HG02981 (cell line): Measurements from ENCODE around the gene TULP4.

ENCODE experiments used
- ATAC-seq: cut with Tn5 transposase; IDR thresholded peaks from one replicate; pipeline ENCODE4 v1.9.1; 2021; ENCODE audit warnings: mild to moderate bottlenecking, moderate library complexity; ENCODE audit not compliant: unreplicated experiment

Gene TULP4, protein sequence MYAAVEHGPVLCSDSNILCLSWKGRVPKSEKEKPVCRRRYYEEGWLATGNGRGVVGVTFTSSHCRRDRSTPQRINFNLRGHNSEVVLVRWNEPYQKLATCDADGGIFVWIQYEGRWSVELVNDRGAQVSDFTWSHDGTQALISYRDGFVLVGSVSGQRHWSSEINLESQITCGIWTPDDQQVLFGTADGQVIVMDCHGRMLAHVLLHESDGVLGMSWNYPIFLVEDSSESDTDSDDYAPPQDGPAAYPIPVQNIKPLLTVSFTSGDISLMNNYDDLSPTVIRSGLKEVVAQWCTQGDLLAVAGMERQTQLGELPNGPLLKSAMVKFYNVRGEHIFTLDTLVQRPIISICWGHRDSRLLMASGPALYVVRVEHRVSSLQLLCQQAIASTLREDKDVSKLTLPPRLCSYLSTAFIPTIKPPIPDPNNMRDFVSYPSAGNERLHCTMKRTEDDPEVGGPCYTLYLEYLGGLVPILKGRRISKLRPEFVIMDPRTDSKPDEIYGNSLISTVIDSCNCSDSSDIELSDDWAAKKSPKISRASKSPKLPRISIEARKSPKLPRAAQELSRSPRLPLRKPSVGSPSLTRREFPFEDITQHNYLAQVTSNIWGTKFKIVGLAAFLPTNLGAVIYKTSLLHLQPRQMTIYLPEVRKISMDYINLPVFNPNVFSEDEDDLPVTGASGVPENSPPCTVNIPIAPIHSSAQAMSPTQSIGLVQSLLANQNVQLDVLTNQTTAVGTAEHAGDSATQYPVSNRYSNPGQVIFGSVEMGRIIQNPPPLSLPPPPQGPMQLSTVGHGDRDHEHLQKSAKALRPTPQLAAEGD (N-terminal part only)

DNA sequence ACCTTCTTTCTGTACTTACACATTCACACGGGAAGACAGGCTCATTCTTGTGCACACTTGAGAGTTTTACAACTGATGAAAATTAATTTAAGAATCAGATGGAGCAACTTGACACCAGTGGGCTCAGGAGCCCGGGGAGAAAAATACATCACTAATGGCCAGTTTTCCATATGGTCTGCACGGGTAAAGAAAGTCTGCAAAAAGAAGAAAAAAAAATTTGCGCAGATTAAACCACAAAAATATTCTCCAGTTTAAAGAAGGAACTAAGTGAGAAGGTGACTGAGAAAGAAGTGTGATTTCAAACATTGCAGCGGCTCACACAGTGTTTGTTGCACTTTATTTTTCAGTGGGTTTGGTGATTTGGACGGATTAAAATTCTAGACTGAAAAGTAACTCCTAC is at the start of gene TULP4:
TSS of gene TULP4 (plus strand) at position 301 of the 400 bp plus-strand sequence. CDS start 1,552 bp downstream, outside the sequence.
- ATAC-seq: no peak

DNA sequence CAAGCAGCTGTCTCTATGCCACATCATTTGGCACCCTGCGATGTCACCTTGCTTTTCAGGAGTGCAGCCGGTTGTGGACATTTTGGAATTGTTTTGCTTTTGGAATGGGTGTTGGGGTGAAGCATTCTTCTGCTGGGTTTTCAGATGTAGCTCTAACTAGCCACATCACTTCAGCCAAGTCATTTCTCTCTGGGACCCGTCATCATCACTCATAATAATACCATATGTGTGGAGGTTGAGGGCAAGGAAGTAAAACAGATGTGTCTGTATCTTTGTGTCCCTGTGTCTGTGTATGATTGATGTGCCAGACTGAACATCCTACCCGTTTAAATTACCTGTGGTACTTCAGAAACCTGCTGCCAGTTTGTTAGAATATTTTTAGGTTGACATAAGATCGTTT is 49.5 kb upstream of the TULP4 start:
- no peak for ATAC-seq

DNA sequence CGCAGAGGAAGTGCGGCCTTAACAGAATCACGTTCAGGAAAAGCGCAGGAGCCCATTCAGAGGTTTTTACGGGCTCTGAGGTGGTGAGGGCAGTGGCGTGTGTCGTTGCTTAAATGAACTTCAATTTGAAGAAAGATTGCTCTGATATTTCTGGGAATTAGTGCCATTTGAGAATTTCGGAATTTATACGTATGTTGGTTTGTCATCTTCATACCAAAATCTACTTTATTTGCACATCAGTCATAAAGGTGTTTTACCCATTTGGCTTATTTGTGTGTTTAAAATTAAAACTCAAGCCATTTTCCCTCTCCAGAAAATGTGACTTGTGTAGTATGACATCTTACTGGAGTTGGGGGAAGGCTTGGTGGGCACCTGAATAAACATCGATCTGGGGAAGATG is 48.1 kb upstream of the TULP4 start:
- no peak for ATAC-seq

DNA sequence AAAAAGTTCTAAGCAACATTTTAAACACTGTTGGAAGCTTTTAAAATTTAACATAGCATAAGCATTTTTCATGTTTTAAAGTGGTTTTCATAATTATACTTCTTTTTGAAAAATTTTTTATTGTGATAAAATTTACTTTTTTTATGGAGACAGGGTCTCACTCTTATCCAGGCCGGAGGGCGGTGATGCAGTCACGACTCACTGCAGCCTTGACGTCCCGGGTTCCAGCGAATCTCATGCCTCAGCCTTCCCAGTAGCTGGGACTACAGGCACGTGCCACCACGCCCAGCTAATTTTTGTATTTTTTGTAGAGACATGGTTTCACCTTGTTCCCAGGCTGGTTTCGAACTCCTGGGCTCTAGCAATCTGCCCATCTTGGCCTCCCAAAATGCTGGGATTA is 46.1 kb upstream of the TULP4 start:
- no peak for ATAC-seq

DNA sequence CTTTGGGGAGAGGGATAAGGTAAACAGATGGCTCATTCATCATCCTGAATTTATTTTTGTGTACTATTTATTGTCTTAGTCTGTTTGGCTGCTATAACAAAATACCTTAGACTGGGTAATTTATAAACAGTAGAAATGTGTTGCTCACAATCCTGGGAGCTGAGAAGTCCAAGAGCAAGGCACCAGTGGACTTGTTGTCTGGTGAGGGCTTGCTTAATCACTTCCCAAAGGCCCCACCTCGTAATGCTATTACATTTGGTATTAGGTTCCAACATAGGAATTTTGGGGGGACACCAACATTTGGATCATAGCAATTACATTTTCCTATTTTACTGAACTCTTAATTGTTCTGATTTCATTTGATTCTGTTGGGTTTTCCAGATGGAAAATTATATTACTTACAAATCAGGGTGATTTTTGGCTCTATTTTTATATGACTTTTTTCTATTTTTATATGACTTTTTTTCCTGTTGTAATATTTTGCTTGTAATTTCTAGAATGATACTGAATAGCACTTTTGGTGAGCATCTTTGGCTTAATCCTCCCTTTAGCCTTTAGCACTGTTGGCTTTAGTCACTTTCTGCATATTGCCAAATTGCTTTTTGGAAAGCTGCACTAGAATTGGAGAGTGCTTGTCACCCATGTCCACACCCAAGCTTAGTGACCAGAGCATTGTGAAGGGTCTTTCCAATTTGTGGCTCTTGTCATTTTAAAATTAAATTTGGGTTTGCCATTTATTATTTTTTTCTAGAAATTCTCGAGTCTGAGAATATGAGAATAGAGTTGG is 43.7 kb upstream of the TULP4 start:
- ATAC-seq: no peak

DNA sequence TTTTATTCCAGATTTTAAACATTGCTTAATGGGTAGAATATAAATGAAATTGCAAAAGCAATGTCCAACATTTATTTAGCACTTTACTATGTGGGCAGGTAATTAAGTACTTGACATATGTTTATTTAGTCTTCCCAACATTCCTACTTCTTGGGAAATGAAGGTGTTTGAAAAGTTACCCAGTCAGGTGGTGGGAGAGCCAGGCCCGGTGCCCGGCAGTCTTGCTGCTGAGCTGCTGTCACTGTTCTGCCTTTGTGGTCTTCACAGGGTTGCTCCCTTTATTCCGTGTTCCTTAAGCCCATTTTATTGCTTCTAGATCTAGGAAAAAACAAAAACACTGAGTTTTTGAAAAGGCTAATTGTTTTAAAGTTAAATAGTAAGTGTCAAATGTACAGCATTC is 42.6 kb upstream of the TULP4 start:
- no peak for ATAC-seq

DNA sequence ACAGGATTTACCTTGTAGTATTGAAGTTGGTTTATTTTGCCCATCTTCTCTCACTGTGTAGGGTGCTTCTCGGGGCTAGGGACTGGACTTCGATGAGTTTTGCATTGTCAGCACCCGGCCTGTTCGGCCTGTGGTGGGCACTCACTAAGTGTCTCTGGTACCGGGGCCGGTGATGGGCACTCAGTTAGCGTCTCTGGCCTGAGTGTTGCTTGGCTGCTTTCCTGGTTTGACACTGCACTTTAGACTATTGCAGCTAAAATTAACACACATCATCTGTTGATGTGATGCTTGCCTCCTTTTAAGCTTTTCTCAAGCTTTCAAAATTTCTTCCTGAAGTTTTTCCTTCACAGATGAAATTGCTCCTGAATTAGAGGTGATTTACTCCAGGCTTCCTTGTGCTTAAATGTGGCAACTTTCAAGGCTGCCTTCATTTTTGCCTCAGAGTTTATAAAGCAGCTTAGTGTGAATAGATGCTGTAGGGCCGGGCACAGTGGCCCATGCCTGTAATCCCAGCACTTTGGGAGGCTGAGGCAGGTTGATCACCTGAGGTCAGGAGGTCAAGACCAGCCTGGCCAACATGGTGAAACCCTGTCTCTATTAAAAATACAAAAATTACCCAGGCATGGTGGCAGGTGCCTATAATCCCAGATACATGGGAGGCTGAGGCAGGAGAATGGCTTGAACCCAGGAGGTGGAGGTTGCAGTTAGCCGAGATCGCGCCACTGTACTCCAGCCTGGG is 41.7 kb upstream of the TULP4 start:
- no peak for ATAC-seq

DNA sequence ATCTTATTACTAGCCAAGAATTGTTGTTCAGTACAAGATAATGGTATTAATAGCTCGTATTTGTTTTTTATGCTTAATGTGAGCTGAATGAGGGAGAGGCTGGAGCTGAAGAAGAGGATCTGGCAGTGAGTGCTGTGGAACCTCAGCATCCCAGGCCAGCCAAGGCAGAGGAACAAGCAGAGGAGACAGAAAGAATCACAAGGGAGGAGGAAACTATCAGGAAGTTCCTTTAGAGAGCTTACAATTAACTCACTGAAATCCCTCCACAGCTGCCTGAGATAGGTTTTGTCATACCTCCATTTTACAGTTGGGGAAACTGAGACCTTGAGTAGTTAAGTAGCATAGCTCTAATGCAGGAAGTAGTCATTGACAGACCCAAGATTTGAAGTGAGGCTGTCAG is 39.9 kb upstream of the TULP4 start:
- no peak for ATAC-seq

DNA sequence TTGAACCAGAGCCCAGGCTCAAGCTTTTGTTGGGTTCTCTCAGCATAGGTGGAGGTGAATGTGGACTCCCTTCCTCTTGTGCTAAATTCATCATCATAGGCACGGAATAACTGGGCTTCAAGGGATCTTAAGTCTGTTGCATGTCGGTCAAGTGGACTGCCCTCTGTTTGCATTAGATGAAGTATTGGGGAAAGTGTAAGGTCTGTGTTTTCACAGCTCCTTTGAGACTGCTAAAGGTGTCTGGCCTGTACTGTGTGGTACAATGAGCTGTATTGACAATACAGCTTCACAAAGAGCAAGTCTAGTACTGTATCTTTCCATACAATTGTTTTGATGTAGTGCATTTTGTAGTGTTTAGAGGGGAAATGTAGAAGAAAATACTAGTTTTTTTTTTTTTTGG is 34.3 kb upstream of the TULP4 start:
- ATAC-seq: no peak

DNA sequence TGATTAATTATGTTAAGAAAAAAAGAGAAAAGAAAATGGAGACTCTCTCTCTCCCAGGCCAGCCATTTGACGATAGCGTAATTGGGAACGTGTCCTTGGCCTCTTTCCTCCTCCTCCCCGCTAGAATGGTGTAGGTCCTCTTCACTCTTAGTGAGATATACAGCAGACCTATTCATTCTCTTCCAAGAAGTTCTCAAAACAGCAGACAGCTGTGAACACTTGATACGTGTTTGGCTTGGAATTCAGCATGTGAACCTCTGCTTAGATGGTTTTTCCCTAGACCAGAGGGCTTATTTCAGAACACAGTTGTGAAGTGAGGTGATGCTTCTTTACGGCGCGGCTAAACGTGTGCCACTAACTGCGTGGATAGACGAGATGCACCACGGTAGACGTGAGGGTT is 32.6 kb upstream of the TULP4 start:
- ATAC-seq: no peak

DNA sequence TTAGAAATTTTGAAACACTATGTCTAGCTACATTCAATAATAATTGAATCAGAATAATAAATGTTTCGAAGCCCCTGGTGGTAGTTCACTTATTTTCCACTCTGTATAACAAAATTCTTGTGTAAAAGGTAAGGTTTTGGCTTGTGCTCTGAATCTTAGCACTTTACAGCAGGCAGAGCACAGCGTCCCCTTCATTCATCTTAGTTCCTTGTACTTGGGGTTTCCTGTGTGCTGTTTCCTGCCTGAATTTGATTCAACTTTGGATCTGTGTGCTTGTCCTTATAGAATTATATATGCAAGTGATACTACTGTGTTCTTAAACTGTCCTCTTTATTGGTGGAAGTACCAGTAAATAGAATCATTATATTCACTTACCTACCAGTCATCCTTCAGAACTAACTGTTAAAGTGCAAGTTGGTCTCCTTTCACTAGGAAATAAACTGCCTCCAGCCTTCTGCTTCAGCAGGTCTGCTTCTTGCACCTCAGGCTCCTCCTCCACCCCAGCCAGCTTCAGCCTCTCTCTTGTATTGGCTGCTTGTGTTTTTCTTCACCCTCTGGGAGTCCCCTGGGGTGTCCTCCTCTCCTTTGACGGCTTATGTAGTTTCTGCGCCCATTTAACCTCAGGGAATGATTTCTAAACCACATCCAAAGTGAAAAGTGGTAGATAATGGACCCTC is 28.8 kb upstream of the TULP4 start:
- no peak for ATAC-seq

DNA sequence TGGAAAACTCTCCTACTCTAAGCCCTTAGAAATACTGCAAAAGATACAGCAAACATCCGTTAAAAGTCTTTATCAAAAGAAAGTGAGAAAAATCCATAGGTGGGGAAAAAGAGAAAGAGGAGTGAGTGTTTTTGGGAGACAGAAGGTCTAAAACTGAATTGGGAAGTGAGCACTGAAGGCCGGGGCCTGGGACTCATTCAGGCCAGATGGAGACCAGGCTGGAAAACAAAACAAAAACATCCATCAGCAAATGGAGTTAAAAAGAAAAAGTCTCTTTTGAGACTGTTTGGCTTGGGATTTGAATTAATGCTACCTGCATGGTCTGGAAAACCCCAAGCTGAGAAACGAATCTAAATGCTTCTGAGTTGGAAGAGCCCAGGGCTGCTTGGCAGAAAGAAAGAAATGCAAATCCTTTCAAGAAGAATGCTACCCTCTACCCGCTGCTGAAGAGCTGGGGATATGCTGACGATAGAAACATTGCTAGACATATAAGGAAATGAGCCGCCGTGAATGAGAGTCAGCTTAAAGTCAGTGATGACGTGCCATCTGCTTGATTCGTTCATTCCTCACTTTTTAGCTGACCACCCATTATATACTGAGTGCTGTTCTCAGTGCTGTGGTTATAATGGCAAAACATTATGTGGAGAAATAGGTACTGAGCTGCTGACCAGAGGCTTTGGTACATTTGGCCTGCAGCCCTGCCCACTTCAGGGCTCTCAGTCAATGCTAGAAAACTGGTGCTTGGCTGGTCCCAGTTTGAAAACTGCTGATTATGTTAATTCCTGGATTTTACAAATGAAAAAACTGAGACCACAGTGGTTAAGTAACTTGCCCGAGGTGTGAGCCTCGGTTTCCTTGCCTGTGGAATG is 28.0 kb upstream of the TULP4 start:
- no peak for ATAC-seq

DNA sequence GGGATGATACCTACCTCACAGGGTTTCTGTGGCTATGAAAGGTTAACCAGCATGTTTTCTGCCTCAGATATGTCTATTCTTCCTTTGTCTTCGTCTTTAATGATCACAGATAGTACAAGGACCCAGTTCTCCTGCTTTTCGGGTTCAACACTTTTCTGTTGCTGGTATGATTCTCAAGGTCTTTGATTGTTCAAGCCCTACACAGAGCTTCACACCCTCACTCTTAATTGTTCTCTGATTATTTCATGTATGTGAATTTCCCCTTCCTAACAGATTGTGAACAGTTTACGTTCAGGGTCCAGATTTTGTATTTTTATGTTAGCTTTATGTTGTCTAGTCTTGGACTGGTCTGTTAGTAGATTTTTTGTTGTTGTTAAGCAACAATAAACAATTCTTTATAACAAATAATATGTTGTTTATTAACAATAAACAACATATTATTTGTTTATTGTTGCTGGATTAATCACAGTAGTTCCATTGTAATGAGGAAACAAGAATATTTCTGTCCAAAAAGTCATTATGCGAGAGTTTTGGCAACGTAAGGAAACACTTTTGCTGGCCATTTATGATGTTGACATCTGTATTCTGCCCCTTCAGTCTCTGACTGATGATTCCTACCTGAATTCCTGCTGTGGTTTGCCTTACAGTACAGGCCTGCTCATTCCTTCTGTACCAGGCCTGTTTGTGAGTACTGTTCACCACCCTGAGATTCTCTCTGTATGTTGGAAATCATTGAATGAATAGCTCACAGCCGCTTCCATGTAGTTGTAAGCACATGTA is 27.2 kb upstream of the TULP4 start:
- ATAC-seq: no peak

DNA sequence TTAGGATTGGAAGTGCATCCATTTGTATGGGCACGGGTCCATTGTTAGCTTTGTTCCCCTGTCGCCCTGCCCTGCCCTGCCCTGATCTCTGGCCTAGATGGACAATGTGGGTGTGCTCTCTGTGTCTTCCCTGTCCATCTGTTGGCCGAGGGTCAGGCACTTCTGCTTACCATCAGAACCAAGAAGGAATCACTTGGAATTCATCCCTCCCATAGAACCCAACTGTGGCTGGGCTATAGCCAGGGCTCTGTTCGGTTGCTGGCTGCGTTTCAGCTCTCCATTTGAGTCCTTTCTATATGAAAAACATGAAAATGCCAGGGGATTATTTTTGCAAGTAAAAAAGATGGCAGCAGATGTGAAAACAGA is 26.6 kb upstream of the TULP4 start:
- ATAC-seq: no peak

DNA sequence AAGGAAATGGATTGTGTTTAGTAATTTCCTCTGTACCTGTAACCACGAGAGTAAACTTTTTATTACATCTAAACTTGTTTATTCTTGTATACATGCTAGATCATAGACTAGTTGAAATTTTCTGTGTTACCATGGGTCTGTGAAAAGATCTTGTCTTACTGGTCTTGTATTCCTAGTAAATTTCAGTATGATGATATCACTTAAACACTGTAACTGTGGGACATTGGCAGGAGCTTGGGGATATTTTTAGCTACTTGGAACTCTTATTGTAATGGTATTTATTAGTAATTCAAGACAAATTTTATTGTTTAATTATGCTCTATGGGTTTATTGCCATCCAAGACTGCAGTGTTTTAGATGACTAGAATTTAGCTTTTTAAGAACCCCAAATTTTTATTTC is 25.9 kb upstream of the TULP4 start:
- ATAC-seq: no peak

DNA sequence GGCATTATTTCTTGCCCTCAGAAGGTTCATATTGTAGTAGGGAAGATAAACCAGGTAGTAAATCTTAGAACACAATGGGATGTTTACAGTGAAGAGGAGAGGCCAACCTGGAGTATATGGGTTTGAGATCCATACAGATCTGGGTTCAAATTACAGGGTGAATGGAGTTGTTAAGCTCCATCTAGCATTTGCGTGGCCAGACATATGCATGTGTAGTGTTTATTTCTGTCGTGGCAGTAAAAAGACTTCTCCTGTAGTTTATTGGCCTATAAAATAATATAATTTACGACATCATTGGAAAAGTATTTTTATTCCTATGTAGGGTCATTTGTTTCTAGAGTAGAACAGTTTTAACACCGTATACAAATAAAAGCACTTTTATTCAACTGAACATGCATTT is 25.2 kb upstream of the TULP4 start:
- ATAC-seq: no peak

DNA sequence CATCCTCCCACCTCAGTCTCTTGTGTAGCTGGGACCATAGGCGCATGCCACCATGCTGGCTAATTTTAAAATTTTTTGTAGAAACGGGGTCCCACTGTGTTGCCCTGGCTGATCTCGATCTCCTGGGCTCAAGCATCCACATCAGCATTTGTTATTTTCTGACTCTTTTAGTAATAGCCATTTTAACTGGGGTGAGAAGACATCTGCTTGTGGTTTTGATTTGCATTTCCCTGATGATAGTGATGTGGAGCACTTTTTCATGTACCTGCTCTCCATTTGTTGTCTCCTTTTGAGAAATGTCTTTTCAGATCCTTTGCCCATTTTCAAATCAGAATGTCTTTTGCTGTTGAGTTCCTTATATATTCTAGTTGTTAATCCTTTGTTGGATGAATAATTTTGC is 22.2 kb upstream of the TULP4 start:
- peak; percentile 56 for ATAC-seq

DNA sequence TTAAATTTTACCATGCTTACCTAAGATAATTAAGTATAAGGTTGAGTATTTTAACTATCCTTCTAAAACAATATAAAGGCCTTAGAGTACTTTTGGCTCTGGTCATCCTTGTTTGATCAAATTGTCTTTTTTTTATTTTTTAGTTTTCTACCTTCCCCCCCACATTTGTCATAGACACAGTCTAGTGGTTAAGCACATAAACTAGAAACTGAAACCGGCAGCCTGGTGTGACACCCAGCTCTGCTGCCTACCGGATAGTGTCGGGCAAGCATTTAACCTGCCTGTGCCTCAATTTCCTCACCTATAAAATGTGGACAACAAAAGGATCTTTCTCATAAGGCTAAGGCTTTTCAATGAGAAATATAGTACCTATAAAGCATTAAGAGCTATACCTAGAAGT is 21.6 kb upstream of the TULP4 start:
- peak; percentile 87 for ATAC-seq

DNA sequence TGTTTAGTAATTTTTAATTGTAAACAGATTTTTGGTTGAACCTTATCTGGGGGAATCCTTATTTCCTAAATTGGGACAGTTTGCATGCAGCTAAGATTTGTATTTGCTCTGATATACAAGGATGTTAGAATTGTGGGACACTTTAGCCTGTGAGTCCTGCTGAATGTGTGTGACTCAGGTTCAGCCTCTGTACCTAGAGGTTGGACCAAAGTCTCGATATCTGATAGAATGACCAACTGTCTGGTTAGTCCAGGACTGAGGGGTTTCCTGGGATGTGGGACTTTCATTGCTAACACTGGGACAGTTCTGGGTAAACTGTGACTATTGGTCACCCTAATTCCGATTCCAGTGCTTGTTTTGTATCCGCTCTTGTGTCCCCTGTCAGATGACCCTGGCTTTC is 20.2 kb upstream of the TULP4 start:
- ATAC-seq: no peak
